HG03095 (cell line): ENCODE data around the gene FAM204A.

ENCODE experiments used
- ATAC-seq: cut with Tn5 transposase; IDR thresholded peaks from one replicate; pipeline ENCODE4 v1.9.1; 2021; ENCODE audit warnings: moderate library complexity; ENCODE audit not compliant: unreplicated experiment

The FAM204A gene

GRCh38 chr10:118251791-118252190 is 90.3 kb downstream of the FAM204A start:
- no peak for ATAC-seq

GRCh38 chr10:118249714-118250113 is 92.4 kb downstream of the FAM204A start:
- no peak for ATAC-seq
